ENCODE data around the gene FERMT3.

DNA sequence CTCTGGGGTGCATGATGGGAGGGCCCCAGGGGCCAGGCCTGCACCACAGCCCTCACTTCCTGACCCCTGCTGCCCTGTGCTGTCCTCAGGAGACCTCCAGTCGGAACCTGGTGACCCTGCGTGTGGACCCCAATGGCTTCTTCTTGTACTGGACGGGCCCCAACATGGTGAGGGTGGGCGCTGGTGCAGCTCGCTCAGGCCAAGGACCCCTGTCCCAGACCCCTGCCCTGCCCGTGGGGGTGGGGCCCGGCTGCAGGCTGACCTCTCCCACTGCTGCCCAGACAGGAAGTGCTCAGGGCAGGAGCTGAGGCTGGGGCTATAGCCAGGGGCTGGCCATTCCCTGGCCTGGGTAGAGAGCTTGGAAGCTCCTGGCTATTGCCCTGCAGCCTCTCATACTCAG lies 47.8 kb downstream of the FERMT3 start:
- TF ChIP-seq POLR2AphosphoS5 (IDR thresholded peaks at IDR 0.05; ENCODE audit: low read depth, low read length) (no peak), SIN3A (IDR thresholded peaks at IDR 0.05; ENCODE audit: borderline replicate concordance, low read depth, low read length) (no peak), CTCF (IDR thresholded peaks at IDR 0.05) (no peak)

All from SK-N-SH (cell line).